GM19238 (cell line): Measurements from ENCODE around the gene DPY19L1.
"Not testable (repeated sequence)": the region's sequence is repeated elsewhere in the genome, so short reads cannot be mapped to it uniquely, and the experiment has no call there.

Experiments used
- DNase-seq: peaks from one replicate; pipeline ENCODE4 v3.0.0; 2011; ENCODE audit warnings: low spot score; ENCODE audit not compliant: insufficient read length

The DPY19L1 gene

DNA sequence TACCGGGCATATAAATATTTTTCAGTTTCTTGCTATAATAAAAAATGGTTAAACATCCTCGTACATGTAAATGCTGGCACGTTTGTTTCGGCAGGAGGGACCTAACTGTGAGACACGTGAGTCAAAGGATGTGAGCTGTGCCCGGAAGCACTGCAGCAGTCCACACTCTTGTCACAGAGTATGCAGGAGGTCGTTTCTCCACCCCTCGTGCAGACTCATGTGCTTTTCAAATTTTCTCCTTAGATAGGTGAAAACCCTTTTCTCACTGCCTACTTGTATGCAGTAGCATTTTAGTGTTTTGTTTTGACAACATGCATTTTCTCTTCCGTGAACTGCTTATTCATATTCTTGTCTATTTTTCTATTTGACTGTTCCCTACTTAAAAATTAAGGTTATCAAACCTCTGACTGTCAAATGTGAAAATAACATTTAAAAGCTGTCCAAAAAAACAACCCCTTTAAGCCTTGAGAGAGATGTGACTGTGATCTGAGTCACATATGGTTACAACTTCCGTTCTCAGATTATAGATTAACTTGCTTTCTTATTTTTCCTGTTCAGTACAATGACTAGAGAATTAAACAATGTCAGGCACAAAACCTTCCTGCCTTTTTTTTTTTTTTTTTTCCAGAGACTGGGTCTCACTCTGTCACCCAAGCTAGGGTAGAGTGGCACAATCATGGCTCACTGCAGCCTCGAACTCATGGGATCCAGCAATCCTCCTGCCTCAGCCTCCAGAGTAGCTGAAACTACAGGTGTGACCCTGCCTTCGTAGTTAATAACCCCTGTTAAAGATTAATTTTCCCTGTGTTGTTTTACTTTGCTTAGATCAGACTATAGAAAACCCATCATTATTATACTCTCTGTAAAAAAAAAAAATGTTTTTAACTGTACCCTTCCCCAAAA, 45.1 kb downstream of the DPY19L1 start:
- DNase-seq, result no peak

DNA sequence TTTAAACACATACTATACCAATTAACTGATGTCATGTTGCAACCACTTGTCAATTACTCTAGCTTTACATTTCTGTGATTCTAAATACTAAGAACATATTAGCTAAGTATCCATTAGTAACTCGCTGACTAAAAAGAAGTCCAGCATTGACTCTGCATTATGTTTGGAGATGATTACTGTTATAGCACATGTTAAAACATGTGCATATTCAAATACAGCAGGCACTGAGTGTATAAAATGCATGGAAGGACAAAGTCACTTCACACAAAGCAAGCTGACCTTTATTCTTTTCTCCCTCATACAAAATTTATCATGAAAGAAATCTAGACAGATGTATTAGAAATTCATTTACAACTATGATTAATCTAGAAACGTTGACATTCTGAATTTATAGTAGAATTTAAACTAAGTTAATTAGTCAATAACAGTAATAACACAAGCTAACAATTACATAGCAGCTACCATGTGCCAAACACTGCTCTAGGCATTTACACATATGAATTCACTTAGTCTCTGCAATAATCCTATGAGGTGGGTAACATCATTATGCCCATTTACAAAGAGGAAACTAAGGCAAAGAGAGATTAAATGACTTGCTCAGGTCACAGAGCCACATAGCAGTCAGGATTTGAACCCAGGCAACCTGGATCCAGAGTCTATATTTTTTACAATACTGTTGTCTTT, 48.7 kb downstream of the DPY19L1 start:
- not testable (repeated sequence) for DNase-seq

DNA sequence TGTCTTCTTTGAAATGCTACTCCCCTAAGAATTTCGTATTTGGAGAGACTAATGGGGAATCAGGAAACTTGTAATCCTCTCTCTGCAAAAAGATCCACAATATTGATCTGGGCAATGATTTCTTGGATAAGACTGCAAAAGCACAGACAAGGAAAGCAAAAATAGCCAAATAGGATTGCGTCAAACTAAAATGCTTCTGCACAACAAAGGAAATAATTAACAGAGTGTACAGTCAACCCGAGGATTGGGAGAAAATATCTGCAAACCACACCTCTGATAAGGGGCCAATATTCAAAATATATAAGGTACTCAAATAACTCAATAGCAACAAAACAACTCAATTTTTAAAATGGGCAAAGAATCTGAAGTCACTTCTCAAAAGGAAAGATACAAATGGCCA, 52.1 kb downstream of the DPY19L1 start:
- not testable (repeated sequence) for DNase-seq

DNA sequence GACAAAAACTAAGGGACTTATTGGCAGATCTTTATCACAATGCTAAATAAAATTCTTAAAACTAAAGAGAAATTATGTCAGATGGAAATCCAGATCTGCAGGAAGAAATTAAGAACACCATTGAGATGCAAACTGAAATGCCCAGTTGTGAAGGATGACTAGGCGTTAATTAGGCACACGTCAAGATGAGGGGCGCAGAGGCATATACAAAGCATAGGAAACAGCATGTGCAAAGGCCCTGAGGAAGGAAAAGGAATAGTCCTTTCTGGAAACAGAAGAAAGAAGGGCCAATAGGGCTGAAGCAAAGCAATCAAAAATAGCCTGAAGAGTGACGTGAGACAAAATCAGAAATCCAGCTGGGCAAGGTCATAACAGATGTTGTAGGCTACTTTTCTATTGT, 53.1 kb downstream of the DPY19L1 start:
- DNase-seq, result not testable (repeated sequence)

DNA sequence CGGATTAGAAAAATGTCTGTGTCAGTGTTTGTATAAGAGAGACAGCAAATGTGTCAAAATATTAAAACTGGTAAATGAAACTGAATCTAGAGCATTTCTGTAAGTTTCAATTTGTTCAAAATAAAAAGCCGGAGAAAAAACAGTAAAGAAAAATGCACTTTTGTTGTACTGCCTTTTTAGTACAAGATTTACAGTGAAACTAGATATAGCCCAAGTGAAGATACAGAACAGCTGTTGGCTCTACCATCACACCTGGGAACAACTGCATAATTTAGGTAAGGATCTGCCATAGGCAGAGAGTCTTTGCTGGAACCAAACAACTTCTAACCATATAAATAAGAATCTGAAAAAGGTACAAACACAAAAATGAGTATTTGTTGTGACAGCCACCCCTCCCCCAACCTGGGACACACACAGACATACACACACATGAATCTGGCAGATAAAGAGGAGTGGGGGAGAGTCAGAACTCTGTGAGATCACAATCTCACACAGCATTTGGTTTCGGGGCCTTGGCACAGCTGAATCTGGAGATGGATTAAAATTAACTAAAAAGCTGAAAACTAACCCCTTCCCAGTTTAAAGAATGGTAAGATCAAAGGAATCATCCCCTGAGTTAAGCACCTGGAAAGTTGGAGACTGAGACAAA, 54.8 kb downstream of the DPY19L1 start:
- no peak for DNase-seq

DNA sequence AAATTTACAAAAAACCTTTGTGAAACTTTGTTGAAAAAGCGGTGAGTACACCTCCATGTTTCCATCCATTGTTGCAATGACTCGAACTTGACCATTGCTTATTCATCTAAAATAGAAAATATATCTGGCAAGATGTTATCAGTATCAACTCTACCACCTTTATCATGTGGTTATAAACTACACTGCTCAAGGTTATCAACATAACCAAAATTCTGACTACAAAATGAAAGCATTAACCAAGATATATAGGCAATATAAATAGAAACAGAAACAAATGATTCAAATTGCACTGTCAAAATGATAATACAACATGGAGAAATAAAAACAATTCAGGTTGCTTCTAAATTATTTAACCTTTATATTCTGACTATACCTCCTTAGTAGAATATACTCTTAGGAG, 58.2 kb downstream of the DPY19L1 start:
- not testable (repeated sequence) for DNase-seq

DNA sequence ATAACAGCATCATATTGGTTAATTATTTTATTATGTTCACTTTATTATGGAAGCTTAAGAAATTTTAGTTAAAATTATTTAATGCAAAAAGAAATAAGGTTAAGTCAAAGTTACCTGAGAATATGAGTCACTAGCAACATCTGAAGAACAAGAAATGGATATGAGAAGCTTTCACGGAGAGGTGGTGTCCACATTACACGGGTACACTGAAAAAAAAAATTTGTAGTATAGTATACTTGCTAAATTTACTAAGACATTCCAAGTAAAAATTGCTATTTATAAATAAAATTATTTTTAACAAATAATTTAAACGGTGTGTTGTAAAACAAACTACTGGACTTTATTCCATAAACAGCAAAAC, 63.9 kb downstream of the DPY19L1 start:
- DNase-seq, result no peak

DNA sequence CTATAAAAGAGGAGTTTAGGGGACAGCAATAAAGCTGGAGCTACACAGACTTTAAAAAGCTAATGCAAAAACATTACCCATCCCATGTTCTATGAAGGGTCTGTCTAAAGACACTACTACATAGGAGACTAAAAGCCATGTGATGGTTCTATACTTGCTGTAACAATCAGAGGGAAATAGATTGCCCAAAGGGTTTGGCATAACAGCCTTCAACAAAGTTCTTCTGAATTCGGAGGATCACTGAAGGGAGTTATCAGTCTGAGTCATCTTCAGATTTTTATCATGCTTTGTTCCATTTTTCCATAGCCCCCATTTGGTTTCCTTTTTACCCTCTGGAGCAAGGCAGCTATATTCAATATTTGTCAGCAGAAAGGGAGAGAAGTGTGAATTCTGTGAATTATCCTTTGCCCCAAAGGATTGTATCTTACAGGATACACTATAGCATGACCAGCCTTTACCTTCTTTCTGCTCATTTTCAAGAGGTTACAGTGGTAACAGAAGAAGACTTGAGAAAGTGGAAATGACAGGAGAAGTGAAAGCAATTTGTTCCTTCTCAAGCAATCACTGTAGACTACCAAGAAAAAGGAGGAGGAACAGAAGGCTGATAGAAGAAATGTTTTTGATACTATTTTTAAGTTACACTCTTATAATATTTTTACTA, 64.4 kb downstream of the DPY19L1 start:
- not testable (repeated sequence) for DNase-seq

DNA sequence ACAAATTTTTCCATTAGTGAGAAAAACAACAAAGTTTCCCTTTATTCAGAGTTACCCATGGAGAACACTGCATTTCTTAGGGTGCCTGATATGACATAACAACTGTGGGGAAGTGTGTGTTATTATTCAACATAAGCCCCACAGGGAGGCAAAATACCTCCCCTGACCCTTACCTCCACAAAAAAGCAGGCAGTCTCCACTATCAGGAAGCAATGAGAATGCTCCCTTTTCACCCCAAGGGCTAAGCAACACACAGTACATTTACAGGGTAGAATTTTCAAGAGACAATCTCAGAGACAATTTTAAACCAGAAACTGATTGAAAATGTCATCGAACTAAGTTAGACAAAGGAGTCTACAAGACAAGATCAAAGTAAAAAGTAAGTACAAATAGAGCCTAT, 69.5 kb downstream of the DPY19L1 start:
- not testable (repeated sequence) for DNase-seq

DNA sequence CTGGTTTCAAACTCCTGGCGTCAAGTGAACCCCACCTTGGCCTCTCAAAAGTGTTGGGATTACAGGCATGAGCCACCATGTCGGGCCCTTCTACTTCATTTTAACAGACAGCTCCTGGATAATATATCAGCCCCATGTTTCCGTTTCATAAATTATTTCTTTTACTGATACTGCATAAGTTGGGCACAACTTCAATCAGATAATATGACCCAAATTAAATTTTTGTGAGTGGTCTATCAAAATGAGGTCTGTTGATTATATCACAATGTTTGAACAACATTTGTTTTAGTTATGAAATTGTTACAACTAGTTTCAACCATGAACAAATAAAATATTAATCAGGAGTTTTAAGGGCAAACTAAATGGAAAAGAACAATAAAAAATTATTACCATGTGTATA, 70.8 kb downstream of the DPY19L1 start:
- not testable (repeated sequence) for DNase-seq

DNA sequence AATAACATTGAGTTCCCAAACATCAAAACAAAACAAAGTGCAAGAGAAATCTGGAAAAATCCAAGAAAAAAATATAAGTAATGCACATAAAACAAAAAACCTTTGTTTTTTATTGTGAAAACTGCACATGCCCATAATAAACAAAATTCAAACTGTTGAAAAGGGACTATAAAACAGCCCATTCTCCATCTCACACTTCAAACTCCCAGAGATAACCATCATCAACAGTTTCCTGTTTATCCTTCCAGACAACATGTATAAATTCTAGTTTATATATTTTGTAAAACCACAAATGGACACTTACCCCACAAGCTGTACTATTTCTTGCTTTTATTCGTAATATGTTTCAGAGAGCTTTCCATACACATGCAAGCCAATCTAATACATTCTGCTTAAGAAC, 79.3 kb downstream of the DPY19L1 start:
- DNase-seq, result no peak

DNA sequence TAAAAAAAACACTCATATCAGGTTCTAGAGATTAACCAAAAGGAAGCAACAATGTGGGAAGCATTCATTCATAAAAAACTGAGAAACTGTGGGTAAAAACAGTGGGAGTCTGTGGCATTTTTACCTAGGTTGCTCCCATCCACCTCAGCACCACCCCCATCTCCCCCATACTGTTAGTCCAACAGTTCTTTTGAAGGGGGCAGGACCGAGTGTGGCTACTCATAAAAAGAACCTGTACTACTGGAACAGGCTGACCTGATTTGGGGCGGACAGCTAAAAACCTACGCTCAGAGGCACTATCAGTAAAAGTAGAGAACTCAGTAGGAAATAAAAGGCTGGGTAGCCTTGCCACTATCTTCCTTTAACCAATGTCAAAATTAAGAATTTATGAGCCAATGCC, 84.5 kb downstream of the DPY19L1 start:
- no peak for DNase-seq

DNA sequence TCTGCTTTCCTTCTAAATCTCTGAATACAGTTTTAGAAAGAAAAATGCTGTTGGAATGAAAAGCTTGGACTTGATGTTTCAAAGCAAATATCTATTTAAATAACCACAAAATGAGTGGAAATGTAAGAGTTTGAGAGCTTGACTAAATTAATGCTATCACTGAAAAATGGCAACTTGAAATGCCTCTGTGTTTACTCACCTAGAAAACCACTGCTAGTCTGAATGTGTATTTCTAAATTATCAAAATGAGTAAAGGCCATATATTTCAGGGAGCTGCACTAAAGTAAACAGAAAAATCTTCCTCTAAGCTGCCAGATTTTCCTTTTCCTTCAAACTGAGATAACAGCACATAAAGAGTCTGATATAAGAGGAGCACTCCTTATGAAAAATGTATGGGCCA, 87.9 kb downstream of the DPY19L1 start:
- DNase-seq, result no peak

DNA sequence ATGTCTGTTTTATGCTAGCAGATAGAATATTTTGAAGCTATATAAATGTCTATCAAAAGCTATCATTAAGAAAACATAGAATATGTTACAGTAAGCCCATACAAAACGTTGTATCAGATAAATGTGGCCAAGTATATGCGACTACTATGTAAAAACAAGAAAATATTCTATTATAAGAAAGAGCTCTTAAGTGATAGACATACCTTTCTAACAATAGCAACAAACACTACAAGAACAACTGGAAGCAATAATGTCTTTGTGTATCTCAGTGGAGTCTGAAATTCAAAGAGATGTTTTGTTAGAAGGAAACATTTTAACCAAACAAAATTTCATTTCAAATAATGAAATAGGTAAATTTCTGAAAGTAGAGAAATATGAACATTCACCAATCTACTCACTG, 89.9 kb downstream of the DPY19L1 start:
- DNase-seq, result not testable (repeated sequence)

DNA sequence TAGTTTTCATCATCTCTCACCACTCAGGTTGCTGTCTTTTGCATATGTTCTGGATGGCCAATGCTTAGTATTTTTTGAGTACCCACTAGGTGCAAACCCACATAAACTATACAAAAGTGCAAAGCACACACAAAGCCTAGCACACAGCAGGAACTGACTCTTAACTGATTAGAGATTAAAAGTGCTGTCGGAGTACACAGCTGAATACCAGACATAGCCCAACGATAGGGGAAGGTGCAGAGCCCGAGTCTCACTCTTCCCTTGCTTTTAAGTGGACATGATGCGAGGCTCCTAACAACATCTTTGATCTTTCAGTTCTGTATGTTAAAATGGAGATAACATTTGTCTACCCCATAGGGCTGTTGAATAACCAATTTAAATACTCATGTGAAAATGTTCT, 90.8 kb downstream of the DPY19L1 start:
- DNase-seq, result no peak

DNA sequence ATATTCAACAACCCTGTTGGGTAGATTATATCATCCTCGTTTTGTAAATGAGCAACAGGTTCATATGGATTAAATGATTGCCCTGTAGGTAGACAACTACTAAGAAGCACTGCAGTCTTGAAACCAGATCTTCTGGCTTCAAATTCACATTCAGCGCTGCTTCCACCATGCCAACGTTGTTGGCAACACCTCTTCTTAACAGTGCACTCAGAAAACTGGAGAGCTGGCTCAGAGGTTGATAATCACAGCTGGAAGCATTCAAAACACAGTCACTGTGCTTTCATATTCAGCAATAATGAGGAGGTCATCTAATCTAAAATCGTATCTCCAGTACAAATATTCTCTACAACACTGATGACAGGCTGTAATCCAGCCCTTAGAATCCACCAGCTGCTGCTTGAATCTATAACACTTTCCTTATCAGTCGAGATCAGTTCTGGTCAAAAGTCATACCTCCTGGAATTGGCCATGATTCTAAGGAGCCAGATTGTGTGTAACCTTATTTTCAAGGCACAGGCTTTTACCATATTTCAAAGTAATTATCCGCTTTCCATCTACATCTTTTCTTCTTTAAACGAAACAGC, 91.3 kb downstream of the DPY19L1 start:
- not testable (repeated sequence) for DNase-seq

DNA sequence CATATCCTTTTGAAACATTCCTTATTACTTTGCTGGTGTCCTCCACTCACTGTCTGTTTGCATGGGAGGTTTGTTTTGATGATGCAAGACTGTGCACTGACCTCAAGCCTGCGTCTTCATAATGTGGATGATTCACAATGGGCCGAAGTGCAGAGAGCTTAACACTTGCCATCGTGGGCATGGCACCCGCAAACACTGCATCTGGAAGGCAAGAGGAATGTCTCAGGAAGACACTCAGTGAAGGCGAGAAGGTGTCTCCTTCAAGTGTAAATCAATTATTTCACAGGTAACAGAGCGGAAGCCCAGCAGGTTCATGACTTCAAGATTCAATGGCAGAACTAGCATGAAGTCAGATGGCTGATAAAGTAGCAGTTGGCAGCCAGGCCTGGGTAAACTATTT, 98.1 kb downstream of the DPY19L1 start:
- DNase-seq, result no peak

DNA sequence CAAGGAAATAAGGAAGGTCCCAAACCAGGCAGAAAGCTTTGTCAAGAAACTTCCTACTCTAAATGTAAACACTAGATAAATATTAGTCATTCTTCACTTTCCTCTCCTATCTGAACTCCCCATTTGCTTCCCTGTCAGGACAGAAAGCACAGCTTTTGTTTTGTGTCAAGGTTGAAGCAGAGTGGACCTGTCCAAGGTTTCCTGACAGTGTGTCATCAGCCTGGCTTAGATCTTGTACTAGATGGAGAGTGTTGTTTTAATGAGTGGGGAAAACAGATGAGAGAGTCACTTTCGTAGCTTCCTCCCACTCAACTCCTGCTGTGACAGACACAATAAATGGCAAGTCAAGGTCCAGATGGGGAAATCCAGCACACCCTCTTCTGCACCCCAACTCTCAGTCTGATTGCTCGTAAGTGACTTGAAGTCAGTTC, 101.5 kb downstream of the DPY19L1 start:
- DNase-seq, result not testable (repeated sequence)

DNA sequence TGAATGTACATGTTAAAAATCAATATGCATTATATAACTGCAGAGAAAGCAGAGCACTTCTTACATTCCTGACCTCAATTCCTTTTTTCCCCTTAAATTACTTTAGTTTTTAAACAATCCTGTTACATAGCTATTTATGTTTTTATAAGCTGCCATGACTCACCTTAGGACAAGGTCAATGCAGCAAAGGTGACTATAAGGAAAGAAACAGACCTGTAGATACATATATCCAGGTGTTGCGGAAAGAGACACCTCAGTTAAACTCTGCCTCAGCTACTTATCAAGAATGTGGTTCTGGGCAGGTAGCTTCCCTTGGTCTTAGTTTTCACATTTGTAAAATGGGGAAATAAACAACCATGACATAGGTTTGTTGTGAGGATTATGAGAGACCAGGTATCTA, 105.5 kb downstream of the DPY19L1 start:
- DNase-seq, result no peak

DNA sequence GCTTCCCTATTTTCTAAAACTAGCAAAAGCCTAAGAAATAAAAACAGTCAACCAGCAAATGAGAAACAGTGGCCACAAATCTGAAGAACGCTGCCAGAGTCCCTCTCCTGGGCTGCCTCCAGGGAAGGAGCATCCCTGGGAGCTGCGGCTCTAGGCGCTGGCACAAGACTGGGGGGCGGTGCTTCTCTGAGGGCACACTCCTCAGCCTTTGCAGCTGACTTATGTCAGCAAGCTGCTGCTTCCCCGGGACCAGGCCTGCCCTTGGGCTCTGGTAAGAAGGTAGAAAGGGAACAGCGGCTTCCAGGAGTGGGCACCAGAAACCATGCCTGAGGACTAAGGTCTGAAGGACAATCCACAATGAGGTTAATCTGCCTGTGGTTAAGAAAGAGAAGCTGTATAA, 107.5 kb downstream of the DPY19L1 start:
- not testable (repeated sequence) for DNase-seq

DNA sequence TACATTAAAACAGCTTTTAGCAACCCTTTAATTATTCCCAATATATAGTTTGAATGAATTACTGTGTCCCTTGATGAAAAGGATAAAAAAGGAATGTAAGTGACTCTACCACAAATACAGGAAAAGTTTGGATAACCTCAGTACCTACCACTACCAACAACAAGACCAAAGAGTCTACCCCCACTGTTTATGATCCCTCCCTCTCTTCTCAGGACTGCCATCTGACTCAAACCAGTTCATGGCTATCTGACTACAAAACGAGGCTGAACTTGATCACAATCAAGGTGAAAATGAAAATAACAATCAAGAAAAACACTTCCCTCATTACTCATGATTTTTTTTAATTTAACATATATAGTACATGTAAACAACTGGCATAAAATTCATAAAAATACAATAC, 108.7 kb downstream of the DPY19L1 start:
- DNase-seq, result no peak
